ENCODE measurements around the gene WDR87.
"Not testable (repeated sequence)": the region's sequence is repeated elsewhere in the genome, so short reads cannot be mapped to it uniquely, and the experiment has no call there.

WDR87 gene

DNA sequence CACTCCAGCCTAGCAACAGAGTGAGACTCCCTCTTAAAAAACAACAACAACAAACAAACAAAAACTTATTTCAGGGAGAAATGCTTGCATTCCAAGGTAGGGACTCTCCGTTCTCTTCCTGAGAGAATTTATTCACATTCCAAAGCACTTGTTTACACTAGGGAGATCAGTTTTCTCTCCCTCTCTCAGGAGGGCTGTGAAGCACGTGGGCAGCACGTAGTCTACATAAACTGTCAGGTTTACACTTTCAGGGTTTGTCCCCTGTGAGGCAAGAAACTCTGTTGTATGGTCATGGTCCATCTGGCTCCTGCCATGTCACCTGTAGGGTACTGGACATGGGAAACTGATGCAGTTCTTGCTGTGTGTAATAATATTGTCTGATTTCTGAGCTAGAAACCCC, 31.6 kb downstream of the WDR87 start:
- no peak for DNase-seq

DNA sequence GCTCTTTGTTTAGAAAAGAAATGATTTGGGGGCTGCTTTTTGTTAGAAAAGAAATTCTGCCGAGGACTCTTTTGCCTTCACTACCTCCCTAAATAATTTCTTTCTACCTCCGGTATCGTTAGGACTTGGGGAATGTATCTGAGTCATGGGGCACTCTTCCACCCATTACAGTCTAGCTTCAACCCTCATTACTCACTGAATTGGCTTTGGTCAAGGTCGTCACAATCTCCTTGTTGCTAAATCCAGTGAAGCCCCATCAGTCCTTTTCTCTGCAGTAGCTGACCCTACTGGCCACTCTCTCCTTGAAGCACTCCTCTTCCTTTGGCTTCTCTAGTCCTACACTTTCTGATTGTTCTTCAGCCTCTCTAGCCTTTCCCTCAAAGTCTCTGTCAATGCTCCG, 34.0 kb downstream of the WDR87 start:
- DNase-seq, result no peak

DNA sequence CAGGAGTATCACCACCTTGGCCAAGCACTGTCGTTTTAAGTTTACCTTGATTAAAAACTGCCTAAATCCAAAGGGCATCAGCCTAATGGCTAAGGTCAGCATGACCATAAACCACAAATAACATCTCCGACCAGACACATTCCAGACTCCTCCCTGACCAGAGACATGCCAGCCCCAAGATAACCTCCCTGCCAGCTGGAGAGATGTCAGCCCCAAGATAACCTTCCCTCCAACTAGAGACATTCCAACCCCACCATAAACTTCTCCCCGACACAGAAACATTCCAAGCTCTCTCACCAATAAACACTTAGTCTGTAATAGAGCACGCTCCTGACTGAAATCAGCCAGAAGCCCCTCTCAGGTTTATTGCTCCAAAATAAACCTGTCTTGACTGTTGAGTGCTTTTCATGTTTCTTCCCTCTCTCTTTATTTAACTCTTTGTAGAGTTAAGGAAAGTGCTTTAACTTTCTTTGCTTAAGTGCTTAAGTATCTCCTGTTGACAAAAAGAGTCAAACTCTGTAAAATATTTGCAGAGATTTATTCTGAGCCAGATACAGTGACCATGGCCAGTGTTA, 36.5 kb downstream of the WDR87 start:
- no peak for DNase-seq

DNA sequence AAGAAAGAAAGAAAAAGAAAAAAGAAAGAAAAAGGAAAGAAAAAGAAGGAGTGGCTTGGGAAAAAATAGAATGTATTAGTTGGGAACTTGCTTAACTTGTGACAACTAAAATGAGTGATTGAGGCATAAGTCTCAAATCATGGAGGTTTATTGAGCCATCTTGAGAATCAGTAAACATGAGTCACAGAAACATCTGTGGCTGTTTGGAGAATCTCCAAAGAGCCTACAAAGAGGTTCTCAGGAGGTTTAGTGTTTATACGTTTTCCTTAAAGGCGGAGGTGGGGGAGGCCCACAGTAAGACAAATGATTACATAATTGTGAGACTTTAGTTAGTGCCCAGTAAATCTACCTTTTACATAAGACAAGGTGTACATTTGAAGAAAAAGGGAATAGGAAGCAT, 38.6 kb downstream of the WDR87 start:
- DNase-seq, result no peak

GRCh38 chr19:37865930-37866329, 40.5 kb downstream of the WDR87 start:
- DNase-seq, result not testable (repeated sequence)

DNA sequence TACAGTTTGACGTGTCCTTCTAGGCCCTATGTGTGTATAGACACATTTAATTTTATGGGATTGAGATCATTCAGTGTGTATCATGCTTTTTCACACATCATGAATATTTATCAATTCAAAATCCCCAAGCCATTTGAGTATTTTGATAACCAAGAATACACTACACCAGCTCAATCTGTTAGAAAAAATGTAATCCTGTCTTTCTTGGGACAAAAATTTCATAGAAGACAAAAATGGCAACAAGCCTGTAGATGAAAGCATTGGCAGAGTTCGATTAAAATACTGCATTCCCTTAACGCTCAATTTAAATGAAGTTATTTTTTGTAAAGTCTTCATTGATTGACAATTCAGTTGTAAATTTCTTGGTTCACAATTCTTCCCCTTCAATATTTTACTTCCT, 41.9 kb downstream of the WDR87 start:
- no peak for DNase-seq

DNA sequence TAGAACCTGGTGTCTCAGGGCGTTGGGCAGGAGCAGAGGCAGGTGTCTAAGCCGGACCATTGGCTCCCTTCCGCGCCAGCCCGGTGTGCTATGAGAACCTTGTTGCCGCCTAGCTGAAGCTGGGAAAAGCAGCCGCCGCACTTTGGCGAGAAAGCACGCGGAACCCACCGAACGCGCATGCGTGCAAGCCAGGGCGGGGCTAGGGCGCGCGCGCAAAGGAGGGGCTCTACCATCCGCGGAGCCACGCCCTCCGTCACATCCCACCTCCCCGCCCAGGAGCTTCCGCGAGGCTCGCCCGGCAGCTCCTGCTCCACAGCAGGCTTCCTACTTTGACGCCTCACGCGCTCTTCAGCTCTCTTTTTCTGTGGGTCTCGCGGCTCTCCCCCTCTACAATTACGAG, 51.3 kb downstream of the WDR87 start:
- DNase-seq, result no peak

- no peak for DNase-seq
These were observed 60.5 kb downstream of the WDR87 start for GRCh38 chr19:37845932-37846331.

All from NCI-H510A (cell line).